GM04503 (cell line): ENCODE data around the gene CMBL.
A peak's percentile ranks its signal among the peaks of the same experiment; 100 is the strongest.
"Not testable (repeated sequence)": the region's sequence is repeated elsewhere in the genome, so short reads cannot be mapped to it uniquely, and the experiment has no call there.

Experiments
- DNase-seq: peaks from one replicate; pipeline ENCODE4 v3.0.0-alpha.2; 2012; ENCODE audit warnings: low read depth

The CMBL gene

DNA sequence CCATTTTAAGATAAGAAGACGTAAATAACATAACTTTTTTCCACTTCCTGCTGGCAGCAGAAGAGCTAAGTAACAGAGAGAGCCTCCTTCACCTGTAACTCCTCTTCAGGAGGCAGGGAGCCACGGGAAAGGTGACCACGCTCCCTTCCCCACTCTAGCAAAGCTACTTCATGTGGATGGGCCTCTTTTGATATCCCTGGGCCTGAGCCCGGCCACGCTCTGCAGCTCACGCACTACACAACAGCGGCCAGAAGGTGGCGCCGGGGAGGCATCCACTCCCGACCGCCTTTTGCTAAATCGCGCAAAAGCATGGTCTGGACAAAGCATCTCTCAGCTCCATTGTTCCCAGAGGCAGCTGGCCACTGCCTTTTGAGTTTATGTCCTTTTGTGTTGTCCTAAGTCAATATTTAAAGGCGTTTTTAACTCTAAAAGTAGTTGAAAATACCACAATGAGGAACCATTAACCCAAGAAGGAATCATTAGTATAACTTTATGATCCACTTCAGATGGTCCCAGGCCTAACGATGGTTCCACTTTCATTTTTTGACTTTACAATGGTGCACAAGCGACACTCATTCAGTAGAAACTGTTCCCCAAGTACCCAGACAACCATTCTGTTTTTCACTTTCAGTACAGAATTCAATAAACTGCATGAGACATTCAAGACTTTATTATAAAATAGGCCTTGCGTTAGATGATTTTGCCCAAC lies 23.6 kb downstream of the CMBL start:
- no peak for DNase-seq

DNA sequence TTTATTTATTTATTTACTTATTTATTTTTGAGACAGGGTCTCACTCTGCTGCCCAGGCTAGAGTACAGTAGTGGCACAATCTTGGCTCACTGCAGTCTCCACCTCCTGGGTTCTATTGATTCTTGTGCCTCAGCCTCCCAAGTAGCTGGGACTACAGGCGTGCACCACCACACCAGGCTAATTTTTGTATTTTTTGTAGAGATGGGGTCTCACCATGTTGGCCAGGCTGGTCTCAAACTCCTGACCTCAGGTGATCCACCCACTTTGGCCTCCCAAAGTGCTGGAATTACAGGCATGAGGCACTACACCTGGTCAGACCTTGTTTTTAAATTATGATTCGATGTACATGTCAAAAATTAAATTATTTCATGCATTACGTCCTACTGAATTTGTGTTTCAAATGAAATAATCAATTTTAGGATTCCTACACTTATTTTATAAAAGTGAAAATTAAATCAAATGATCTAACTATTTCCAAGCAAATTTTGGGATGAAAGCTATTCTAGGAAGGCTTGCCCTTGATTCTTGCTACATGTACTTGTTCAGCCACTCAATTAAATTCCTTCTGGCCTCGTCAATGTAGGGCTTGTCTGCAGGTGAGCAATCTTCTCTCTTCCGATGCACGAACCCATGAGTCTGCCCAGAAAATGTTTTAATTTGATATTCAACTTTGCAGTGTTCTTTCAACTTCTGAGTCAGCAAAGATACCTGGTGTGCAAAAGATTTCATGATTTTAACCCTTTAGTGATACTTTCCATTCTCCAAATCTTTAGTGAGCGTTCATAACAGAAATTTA lies 27.6 kb downstream of the CMBL start:
- no peak for DNase-seq

DNA sequence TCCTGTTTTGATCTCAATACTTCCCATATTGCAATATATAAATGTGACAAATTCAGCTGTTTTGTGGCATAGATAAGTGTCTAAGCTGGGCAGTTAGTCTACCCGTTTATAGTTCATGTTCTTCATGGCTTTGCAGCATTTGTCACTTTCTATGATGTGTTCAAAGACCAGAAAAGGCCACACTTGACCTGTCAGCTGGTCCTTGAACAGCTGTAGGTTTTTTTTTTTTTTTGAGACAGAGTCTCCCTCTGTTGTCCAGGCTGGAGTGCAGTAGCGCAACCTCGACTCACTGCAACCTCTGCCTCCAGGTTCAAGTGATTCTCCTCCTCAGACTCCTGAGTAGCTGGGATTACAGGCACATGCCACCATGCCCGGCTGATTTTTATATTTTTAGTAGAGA lies 28.4 kb downstream of the CMBL start:
- no peak for DNase-seq

DNA sequence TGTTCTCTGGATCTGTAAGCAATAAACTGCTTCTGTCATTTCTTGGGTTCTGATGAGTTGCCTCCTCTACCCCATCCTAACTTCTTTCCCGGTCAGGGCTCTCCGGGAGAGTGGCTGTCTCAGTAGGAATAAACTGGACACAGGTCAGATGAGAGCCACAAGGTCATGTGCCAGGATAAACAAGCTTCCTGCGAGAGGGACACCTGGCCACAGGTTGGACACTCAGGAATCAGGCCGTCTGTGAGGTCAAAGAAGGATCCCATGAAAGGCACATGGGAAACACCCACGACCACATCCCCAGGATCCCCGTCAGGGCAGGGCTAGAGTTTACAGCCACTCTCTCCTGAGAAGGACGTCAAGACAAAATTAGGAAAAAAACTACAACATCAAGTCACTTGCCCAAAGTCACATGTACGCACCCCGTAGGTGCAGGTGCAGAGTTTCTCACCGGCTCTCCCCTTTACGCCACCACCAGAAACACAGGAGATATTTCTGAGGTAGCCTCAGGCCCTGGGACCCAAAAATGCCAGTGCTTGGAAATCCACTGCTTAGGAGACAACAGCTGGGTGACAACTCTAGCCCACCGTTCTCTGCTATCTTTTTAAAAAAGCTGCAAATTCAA lies 28.9 kb downstream of the CMBL start:
- DNase-seq, result no peak

DNA sequence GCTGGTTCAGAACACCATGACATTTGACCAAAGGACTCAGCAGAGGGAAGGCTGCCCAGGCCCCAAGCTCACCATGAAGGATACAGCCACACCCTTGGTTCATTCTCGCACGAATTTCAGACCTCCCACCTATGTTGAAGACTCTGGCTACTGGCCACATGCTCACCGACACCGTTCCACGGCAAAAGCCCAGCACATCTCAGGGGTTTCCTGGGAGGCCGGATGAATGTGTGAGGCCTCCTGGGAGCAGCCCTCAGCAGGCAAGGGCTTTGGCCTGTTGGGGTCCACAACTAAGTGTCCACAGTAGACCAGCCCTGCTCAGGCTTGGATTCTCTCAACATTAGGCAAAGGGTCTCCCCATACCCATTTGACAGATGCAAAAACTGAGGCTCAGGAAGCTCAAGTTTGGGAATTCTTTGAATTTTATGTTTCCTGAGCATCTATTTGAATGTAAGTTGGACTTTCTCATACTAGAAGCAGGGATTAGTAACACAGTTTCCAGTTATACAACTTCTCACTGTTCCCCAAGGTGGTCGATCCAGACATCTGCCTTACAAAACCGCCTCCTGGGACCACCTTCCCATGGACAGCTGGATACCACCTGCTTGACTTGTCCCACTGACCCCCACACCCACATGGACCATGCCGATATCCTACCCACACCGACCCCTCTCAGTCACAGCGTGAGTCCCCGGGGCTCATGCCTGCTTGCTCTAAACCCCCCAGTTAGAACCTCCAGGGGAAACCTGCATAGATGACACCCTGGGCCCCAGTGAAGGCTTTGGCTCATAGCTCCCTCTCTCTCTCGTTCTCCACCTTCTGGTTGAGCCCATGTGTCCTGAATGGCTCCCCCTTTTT lies 29.7 kb downstream of the CMBL start:
- no peak for DNase-seq

DNA sequence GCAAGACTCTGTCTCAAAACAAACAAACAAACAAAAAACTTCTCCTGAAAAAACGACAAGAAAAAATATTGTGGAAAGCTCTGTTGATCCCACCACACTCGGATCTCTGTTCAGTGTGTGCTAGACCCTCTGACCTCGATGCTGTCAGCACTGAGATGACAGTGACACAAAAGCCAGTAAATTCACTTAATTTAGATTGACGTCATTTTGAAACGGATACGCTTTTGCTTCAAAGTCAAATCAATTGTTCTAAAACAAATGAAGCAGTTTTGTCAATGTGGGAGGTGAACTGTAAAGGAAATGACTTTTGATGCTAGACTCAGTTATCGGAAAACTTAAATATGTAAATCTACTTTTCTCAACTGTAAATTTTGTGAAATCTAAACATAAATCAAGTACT lies 31.0 kb downstream of the CMBL start:
- DNase-seq, result no peak

DNA sequence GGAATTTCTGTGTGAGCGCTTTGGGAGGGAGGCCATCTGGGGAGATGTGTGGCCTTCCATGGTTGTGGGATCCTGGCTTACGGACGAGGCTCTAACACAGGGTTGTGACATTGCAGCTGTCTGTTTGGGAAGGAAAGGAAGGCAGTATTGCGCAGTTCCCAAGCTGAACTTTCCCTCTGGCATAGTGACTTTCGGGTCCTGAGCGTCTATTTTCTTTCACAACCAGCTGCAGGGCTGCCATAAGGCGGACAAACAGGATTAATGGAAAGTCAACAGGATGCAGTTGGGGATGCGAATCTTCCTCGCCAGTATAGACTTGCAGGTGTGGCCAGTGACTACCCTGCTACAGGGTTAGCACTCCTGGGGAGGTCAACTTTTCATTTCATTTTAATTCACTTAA lies 31.7 kb downstream of the CMBL start:
- DNase-seq, result no peak

DNA sequence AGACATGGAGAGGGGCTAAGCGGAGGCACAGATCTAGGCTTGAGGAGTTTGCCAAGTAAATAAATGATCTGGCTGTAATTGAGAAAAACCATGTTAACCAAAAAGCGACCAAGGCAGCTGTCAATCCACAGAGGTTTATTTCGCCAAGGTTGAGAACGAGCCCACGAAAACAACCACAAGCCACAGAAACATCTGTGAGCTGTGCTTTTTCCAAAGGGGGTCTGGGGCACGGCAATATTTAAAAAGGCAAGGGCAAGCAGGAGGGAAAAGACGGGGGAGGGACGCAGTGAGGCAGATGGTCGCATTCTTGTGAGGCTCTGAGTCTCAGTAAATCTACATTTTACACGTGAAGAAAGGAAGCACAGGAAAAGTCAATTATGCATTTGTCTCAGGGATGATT lies 32.2 kb downstream of the CMBL start:
- DNase-seq, result no peak

DNA sequence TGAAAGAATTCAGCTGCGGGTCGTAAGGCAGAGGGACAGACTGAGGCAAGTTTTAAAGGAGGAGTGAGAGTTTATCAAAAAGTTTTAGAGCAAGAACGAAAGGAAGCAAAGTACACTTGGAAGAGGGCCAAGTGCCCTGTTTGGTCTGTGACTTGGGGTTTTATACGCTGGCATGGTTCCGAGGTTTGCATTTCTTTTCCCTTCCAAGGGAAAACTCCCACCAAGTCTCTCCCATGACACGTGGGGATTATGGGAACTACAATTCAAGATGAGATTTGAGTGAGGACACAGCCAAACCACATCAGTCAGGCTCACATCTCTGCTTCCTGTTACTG lies 34.9 kb downstream of the CMBL start:
- not testable (repeated sequence) for DNase-seq

DNA sequence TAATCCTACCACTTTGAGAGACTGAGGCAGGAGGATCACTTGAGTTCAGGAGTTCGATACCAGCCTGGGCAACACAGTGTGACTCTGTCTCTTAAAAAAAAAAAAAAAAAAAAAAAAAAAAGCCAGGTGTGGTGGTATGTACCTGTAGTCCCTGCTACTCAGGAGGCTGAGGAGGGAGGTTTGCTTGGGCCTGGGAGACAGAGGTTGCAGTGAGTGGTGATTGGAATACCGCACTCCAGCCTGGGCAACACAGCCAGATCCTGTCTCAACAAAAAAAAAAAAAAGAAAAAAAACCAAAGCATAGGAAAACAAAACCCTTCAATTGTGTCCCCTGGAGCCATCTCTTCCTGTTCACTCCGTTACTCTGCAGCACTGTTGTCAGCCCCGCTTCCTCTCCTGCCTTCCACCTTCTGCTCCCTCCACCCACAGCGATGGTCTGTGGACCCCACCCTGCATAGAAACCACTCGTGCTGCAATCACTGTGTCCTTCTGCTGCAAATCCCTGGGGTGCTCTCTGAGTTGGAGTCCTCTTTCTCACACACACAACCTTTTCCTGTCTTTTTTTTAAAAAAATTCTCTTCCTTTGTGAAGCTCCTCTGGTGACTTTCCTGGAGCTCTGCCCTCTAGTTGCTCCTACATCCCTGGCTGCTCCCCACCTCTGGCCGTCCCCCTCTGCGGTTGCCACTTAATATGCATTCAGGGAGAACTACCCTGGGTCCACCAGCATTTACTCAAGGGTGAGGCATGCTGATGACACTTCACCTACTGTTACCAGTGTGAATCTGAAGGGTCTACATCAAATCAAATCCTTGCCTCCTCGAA lies 35.4 kb downstream of the CMBL start:
- DNase-seq, result no peak

DNA sequence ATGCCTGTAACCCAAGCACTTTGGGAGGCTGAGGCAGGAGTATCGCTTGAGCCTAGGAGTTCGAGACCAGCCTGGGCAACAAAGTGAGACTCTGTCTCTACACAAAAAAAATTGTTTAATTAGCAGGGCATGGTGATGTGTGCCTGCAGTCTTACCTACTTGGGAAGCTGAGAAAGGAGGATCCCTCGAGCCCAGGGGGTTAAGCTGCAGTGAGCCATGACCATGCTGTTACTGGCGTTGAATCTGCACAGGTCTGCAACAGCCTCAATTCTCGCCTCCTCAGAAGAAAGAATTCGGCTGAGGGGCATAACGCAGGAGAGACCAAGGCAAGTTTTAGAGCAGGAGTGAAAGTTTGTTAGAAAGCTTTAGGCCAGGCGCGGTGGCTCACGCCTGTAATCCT lies 39.6 kb downstream of the CMBL start:
- DNase-seq, result no peak

DNA sequence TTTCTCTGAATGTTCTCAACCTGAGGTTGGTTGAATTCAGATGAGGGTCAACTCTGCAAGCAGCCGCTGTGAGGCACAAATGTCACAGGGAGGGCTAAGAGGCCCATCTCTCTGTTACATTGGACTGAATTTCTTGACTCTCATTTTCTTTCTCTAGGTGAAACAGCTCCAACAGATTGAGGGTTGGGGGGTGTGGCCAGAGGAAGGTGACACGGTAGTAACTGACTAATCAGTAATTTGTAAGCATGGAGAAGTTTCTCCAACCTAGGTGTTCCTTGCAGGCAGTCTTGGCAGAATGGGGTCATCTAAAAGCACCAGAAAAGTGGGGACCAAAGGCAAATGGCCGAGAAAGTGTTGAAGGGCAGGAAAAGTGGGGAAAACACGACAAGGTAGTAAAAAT lies 40.9 kb downstream of the CMBL start:
- DNase-seq, result no peak

DNA sequence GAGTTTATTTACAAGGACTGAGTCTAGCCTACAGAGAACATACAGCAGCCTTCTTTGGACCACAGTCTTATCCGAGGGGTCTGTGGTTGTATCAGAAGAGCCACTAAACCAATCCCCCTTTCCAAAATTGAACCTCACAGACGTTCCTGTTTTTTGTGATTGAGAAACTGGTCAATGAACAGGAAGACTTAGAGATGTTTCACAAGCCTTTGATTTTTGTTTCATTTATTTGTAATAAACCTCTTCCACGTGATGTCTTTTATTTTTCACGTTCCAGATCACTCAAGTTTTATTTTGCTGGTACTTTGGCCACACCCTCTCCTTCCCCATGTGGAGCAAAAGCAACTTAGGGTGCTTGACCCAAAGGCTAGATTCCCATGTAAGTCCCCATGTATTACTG lies 41.6 kb downstream of the CMBL start:
- no peak for DNase-seq

DNA sequence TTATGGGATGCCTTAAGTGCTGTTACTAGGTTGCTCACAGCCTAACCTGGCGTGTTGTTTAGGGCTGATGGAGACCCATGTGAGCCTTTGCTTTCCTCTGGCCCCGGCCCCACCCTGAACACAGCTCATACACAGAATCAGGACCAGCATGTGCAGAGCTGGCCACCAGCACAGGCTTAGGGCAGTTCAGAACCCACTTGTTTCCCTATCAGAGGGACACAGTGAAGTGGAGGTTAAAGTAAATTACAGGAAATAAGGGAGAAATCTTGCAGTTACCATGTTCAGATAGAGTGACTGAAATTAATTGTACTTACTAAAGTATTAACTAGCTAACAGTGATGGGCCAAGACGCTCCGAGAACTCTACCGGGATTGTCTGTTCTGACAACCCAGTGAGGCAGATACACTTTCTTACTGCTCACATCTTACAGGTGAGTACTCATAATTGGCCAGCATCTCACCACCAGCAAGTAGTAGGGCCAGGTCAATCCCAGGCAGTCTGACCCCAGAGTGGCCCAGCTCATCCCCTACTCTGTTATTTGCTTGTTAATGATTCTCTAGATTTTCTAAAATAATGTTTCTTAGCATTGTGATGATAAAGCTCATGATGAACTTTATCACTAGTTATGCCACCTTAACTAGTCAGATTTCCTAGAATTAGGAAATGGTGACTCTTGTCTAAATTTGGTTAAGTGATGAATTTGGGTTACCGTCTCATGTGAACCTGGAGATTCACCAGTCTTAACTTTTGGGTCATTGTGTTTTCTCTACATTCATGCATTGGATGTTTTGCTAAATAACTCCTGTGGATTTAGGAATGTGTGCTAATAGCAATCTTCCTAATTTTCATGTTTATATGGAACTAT lies 42.2 kb downstream of the CMBL start:
- no peak for DNase-seq

DNA sequence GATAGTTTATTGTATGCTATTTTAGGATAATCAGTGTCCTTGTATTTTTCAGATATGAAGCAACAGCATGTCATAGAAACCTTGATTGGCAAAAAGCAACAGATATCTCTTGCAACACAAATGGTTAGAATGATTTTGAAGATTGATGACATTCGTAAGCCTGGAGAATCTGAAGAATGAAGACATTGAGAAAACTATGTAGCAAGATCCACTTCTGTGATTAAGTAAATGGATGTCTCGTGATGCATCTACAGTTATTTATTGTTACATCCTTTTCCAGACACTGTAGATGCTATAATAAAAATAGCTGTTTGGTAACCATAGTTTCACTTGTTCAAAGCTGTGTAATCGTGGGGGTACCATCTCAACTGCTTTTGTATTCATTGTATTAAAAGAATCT lies 43.1 kb downstream of the CMBL start:
- peak; percentile 60 for DNase-seq

DNA sequence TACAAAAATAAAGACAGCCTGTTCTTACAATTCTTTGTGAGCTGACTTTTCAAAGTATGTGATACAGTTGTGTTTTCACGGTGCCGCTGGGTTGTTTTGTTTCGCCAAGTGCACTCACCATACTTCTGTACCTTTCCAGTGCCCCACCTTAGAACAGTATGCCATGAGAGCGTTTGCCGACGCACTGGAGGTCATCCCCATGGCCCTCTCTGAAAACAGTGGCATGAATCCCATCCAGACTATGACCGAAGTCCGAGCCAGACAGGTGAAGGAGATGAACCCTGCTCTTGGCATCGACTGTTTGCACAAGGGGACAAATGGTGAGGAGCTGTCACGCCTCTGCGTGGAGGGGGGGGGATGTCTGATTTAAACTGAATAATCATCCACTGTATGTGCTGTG lies 44.7 kb downstream of the CMBL start:
- DNase-seq, result no peak

DNA sequence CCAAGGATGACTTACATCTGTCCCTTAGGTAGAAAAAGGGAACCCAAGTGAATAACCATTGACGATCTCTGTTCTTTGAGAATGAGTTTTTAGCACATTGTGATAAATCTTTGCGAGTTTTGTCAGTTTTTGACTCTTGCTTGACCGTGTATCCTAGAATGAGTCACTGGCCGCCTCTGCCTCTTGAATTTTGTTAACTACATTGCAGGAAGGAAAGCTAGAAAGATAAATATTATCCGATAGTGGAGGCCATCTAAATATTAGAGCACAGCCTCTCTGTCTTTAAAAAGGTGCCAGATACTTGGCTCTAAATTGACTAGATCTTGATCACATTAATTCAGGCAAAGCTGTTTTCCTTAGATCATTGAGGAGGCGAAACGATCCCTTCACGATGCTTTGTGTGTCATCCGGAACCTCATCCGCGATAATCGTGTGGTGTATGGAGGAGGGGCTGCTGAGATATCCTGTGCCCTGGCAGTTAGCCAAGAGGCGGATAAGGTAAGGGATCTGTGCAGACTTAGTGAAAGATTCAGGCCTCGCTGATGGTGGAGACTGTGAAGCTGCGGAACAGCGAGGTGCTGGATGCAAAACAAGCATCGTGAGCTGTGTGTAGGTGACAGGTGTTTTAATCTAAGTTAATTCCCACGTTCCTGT lies 45.5 kb downstream of the CMBL start:
- DNase-seq, result no peak

DNA sequence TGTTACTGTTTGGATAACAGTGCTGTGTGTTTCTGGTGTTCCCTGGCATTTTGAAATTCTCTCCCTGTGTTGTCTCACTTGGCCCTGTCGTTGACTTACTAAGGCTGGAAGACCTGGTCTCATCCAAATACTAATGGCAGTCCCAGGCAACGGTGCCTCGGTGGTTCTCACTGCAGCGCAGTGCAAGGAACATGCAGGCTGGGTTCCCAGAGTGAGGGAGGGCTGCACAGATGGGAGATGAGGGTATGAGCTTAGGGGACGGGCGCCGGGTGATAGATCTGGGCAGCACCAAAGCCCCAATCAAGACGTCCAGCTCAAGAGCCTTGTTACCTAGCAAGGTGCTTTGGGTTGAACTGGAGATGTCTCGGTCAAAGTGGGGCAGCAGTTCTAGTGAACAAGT lies 46.6 kb downstream of the CMBL start:
- DNase-seq, result no peak

DNA sequence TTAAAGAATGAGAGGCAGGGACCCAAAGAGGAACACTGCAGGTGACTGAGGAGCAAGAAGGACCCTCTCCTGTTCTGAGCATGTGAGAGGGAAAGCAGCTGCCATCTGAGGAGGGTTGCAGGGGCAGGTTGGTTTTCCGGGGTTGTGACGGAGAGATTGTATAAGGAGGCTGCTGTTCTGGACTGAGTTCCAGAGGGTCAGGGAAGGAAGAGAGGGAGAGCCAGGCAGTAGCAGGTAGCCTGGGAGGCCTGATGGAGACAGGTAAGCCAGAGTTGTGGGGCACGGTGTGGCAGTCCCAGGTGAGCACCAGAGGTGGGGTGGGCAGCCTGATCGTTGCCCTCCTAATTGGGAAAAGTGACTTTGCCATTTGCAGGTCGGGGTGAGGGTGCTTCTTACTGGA lies 47.8 kb downstream of the CMBL start:
- no peak for DNase-seq

DNA sequence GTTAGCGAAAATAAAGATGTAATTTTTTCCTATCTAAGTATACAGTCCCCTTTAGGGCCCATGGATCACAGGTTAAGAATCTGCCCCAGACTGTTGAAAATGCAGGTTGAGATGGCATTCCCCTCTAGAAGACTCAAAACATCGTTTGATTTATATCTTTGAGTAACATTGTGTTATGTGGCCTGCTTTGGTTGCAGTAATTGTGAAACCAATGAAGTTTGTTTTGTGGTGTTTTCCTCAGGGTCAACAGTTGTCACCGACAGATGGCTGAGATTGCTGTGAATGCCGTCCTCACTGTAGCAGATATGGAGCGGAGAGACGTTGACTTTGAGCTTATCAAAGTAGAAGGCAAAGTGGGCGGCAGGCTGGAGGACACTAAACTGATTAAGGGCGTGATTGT lies 49.8 kb downstream of the CMBL start:
- no peak for DNase-seq
